Fibroblast of villous mesenchyme (primary cell): ENCODE measurements around the gene ADGRD1. TPM values are rescaled to one million over a fixed set of nuclear protein-coding genes. Genes with fewer than 3 reads are reported as not detected.

Experiments
- DNase-seq: peaks from one replicate; pipeline ENCODE4 v3.0.0-alpha.2; 2010; ENCODE audit warnings: low read depth
- H3K4me3 ChIP-seq: 2 replicates; pipeline ENCODE4 v1.5.1; 2011; ENCODE audit warnings: low read depth, mild to moderate bottlenecking, low read length
- CTCF ChIP-seq: IDR thresholded peaks from 2 replicates; pipeline ENCODE4 v1.5.1; 2012; ENCODE audit warnings: low read depth, mild to moderate bottlenecking, low read length; ENCODE audit not compliant: insufficient read depth
- total RNA-seq: library from RNA; depleted of rRNA; stranded (reverse); fragments of >200 nt; gene quantifications from 2 replicates; pipeline ENCODE4 v1.2.3, GENCODE V29; 2012

Gene ADGRD1
- total RNA-seq, 1 donor = under 0.01 TPM

- no peak overlapping the region for H3K4me3 ChIP-seq
- TF ChIP-seq CTCF = no peak
- no peak for DNase-seq
Measured at GRCh38 chr12:131131077-131131807, 177.5 kb downstream of the ADGRD1 start.

GRCh38 chr12:131131808-131132117 is 178.1 kb downstream of the ADGRD1 start:
- H3K4me3 ChIP-seq = no peak overlapping the region
- TF ChIP-seq CTCF = no peak
- no peak for DNase-seq

GRCh38 chr12:131132118-131132892 is 178.6 kb downstream of the ADGRD1 start:
- TF ChIP-seq CTCF = peak; percentile 40
- DNase-seq = peak; percentile 17
- H3K4me3 ChIP-seq = no peak overlapping the region

- DNase-seq = peak; percentile 1
- no peak overlapping the region for H3K4me3 ChIP-seq
- TF ChIP-seq CTCF = no peak
Measured at GRCh38 chr12:131133015-131133905, 179.6 kb downstream of the ADGRD1 start.

GRCh38 chr12:131133994-131134393 is 180.3 kb downstream of the ADGRD1 start:
- no peak overlapping the region for H3K4me3 ChIP-seq
- no peak for TF ChIP-seq CTCF
- no peak for DNase-seq

GRCh38 chr12:131134523-131135310 is 181.0 kb downstream of the ADGRD1 start:
- TF ChIP-seq CTCF = no peak
- DNase-seq = no peak
- H3K4me3 ChIP-seq = no peak overlapping the region
